Stimulated activated CD4-positive, alpha-beta T cell treated with anti-CD3 and anti-CD28 coated beads, TNF-alpha, amount 100 ng/mL, for 4 hours (primary cell): ENCODE data around the gene WIF1.

Source experiments
- DNase-seq, 3 experiments: peaks; one replicate each; pipeline ENCODE4 v3.0.0-alpha.2; 2020; ENCODE audit warnings: low read depth in 3 of 3

WIF1 gene

DNA sequence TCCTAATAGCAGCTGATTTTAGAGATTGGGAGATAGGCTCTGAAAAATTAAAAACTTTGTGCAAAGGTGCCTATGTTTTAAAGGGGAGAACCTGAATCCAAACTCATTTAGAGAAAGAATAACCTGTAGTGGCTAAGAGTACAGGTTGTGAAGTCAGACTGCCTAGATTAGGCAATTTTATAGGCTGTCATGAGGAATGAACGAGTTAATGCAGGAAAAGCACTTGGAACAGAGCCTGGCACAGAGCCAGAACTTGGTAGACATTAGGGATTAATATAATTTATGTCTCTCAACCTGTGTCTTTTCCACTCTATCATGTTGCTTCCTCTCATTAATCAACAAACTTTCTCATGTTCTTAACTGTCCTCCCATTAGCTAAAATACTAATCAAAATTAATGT lies 98.1 kb downstream of the WIF1 start:
- DNase-seq = no peak

- DNase-seq = no peak
These were observed 98.7 kb downstream of the WIF1 start for GRCh38 chr12:65022421-65022820.

GRCh38 chr12:65019696-65020234 lies 101.3 kb downstream of the WIF1 start:
- no peak for DNase-seq

DNA sequence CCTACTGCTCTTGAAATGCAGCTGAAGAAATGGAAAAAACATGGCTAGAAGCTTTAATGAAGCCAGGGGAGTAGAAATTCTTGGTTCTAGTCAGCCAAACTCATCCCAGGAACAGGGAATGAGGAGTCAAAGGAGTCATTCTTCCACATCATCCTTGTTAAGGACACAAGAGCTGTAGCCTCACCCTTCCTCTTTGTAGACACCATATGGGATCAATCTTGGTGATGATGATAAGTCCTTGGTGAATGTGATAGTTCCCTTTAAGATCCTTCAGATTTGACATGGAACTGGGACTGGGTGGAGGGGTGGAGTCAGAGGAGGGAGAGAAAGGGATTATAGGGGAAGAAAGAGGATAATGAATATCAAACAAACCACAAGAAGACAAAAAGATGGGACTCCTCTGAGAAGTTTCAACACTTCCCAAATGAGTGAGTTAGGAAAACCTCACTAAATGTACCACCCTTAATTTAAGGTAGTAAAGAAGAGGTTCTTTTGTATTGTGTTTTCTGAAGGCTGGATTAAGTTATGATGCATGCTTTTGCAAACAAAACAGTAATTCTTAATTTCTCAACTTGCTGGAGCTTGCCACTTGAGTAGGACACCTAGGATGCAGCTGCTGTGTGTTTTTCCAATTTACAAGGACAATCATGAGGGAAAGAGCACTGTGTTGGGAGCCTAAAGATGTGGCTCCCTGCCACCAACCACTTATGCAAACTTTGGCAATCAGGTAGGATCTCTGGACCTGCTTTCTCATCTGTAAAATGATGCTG lies 104.0 kb downstream of the WIF1 start:
- DNase-seq = no peak

- DNase-seq = no peak
These were observed 105.3 kb downstream of the WIF1 start for GRCh38 chr12:65015850-65016249.

DNA sequence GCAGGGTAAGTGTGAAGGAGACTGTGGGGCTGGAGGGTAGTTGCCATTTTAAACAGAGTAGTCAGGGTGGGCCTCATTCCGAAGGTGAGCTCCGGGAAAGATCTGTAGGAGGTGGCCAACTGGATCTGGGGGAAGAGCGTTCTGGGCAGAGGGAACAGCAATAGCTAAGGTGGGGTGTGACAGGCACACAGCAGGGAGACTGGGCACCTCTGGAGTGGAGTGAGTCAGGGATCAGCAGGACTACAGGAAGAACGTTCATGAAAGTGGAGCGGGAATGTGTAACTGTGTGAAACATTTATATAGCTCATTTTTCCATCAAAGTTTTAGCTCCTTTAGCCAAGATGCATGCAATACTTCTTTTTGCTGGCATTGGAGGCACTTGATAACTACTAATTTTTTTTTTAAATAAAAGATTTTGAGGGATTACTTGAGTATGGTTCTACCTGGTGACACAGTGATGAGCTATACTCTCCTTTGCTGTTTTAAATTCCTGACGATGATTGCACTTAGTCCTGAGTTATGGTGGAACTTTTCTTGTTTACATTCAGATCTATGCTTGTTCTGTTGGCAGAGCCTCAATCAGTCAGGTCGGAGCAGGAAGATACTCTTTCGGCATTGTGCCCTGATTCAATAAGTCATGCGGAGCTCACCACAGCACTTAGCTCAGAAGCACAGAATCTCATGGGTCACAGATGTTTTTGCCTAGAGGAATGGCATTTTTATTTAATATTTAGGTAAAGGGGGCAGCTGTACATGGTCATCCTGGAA lies 106.4 kb downstream of the WIF1 start:
- DNase-seq = no peak

DNA sequence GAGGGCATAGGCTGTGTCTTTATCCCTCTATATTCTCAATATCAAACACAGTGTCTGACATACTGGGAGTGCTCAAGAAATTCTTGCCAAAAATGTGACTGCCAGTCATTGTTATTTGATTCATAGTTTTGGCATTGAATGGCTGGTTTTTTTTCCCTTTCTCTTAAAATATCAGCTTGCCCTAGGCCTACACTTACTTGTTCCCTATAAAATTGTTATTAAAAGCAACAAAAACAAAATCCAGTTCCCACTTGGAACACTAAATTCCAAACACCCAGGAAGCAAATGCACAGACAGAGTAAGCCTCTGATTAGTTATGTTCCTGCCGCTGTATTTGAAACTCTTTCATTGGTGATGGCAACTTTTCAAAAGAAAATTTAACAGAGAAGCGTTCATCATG lies 110.7 kb downstream of the WIF1 start:
- no peak for DNase-seq

- no peak for DNase-seq
These were observed 115.4 kb downstream of the WIF1 start for GRCh38 chr12:65005716-65006115.

GRCh38 chr12:65004270-65004669 lies 116.8 kb downstream of the WIF1 start:
- no peak for DNase-seq
